Activated T-helper 17 cell treated with anti-CD3 and anti-CD28 coated beads, Interleukin-2, amount 50 U/mL, for 72 hours (primary cell): ENCODE results near the gene SEMA6B. TPM values are rescaled to one million over a fixed set of nuclear protein-coding genes. Genes with fewer than 3 reads are reported as not detected.

Experiments
- ATAC-seq: fragments of 150-1000 bp; cut with Tn5 transposase; replicated peaks from 2 replicates; pipeline ENCODE4 v1.10.0; 2021; ENCODE audit warnings: mild to moderate bottlenecking, moderate library complexity
- H3K27ac Mint-ChIP-seq: one replicate; pipeline ENCODE4 v1.8.0; 2022; ENCODE audit warnings: mixed read lengths
- H3K27me3 Mint-ChIP-seq: one replicate; pipeline ENCODE4 v1.8.0; 2022; ENCODE audit warnings: mixed read lengths
- H3K36me3 Mint-ChIP-seq: one replicate; pipeline ENCODE4 v1.8.0; 2022; ENCODE audit warnings: low read depth, mild to moderate bottlenecking, mixed read lengths
- H3K4me1 Mint-ChIP-seq: one replicate; pipeline ENCODE4 v1.8.0; 2022; ENCODE audit warnings: mixed read lengths
- H3K4me3 Mint-ChIP-seq: one replicate; pipeline ENCODE4 v1.8.0; 2022; ENCODE audit warnings: mild to moderate bottlenecking, mixed read lengths
- H3K9me3 Mint-ChIP-seq: one replicate; pipeline ENCODE4 v1.8.0; 2022; ENCODE audit warnings: mixed read lengths
- total RNA-seq, 2 donors: library from RNA; stranded (reverse); gene quantifications; one replicate each; pipeline ENCODE4 v1.2.3, GENCODE V29; 2022

Gene SEMA6B
- total RNA-seq, 2 donors from 2014 or later = 0.05 TPM; not detected in 1

GRCh38 chr19:4500841-4501591 lies 58.5 kb downstream of the SEMA6B start:
- Mint-ChIP-seq H3K4me3 (no peak overlapping the region), H3K27me3 (no peaks in the 10 kb centered on the region)

GRCh38 chr19:4499855-4500254 lies 59.6 kb downstream of the SEMA6B start:
- Mint-ChIP-seq H3K36me3 (peaks cover 31% of the 10 kb centered on the region), H3K27me3 (no peaks in the 10 kb centered on the region), H3K9me3 (no peaks in the 10 kb centered on the region), H3K4me3 (no peak overlapping the region), H3K4me1 (no peaks in the 10 kb centered on the region), H3K27ac (no peak overlapping the region)
- ATAC-seq = no peak

More at GRCh38 chr19:4500841-4501591, 58.5 kb downstream of the SEMA6B start:
- H3K36me3 Mint-ChIP-seq = peaks cover 23% of the 10 kb centered on the region
- no peaks in the 10 kb centered on the region for H3K9me3 Mint-ChIP-seq
- H3K27ac Mint-ChIP-seq = no peak overlapping the region
- no peak for ATAC-seq
- H3K4me1 Mint-ChIP-seq = no peaks in the 10 kb centered on the region

GRCh38 chr19:4499318-4499717 lies 60.2 kb downstream of the SEMA6B start:
- no peaks in the 10 kb centered on the region for H3K9me3 Mint-ChIP-seq
- no peak for ATAC-seq
- H3K27me3 Mint-ChIP-seq = no peaks in the 10 kb centered on the region
- no peaks in the 10 kb centered on the region for H3K4me1 Mint-ChIP-seq
- H3K4me3 Mint-ChIP-seq = no peak overlapping the region
- H3K36me3 Mint-ChIP-seq = peaks cover 35% of the 10 kb centered on the region
- H3K27ac Mint-ChIP-seq = no peak overlapping the region

GRCh38 chr19:4498694-4499093 lies 60.8 kb downstream of the SEMA6B start:
- no peaks in the 10 kb centered on the region for H3K9me3 Mint-ChIP-seq
- peaks cover 35% of the 10 kb centered on the region for H3K36me3 Mint-ChIP-seq
- H3K27me3 Mint-ChIP-seq = no peaks in the 10 kb centered on the region
- H3K4me3 Mint-ChIP-seq = no peak overlapping the region
- no peak overlapping the region for H3K27ac Mint-ChIP-seq
- no peaks in the 10 kb centered on the region for H3K4me1 Mint-ChIP-seq
- no peak for ATAC-seq

- no peaks in the 10 kb centered on the region for H3K27me3 Mint-ChIP-seq
- no peaks in the 10 kb centered on the region for H3K9me3 Mint-ChIP-seq
- H3K4me1 Mint-ChIP-seq = no peaks in the 10 kb centered on the region
- no peak for ATAC-seq
- peaks cover 35% of the 10 kb centered on the region for H3K36me3 Mint-ChIP-seq
- no peak overlapping the region for H3K4me3 Mint-ChIP-seq
- H3K27ac Mint-ChIP-seq = no peak overlapping the region
Observed at GRCh38 chr19:4497770-4498389, 61.6 kb downstream of the SEMA6B start.

GRCh38 chr19:4496304-4496703 lies 63.2 kb downstream of the SEMA6B start:
- Mint-ChIP-seq H3K27me3 (no peaks in the 10 kb centered on the region), H3K4me3 (no peak overlapping the region), H3K9me3 (no peaks in the 10 kb centered on the region), H3K27ac (no peak overlapping the region), H3K36me3 (peaks cover 35% of the 10 kb centered on the region), H3K4me1 (no peaks in the 10 kb centered on the region)
- ATAC-seq = no peak

- Mint-ChIP-seq H3K27me3 (no peaks in the 10 kb centered on the region), H3K27ac (no peak overlapping the region), H3K9me3 (no peaks in the 10 kb centered on the region), H3K4me3 (no peak overlapping the region), H3K4me1 (no peaks in the 10 kb centered on the region), H3K36me3 (peaks cover 29% of the 10 kb centered on the region)
- no peak for ATAC-seq
Observed at GRCh38 chr19:4495471-4495870, 64.0 kb downstream of the SEMA6B start.

- Mint-ChIP-seq H3K27ac (no peak overlapping the region), H3K9me3 (no peaks in the 10 kb centered on the region), H3K4me1 (no peaks in the 10 kb centered on the region), H3K27me3 (no peaks in the 10 kb centered on the region), H3K4me3 (no peak overlapping the region), H3K36me3 (peaks cover 21% of the 10 kb centered on the region)
- no peak for ATAC-seq
Observed at GRCh38 chr19:4494691-4495064, 64.8 kb downstream of the SEMA6B start.

GRCh38 chr19:4493929-4494690 lies 65.4 kb downstream of the SEMA6B start:
- no peaks in the 10 kb centered on the region for H3K27me3 Mint-ChIP-seq

GRCh38 chr19:4493104-4493928 lies 66.2 kb downstream of the SEMA6B start:
- Mint-ChIP-seq H3K27ac (no peak overlapping the region), H3K27me3 (no peaks in the 10 kb centered on the region), H3K4me3 (no peak overlapping the region), H3K36me3 (peaks cover 15% of the 10 kb centered on the region), H3K4me1 (no peaks in the 10 kb centered on the region), H3K9me3 (no peaks in the 10 kb centered on the region)
- ATAC-seq = no peak

More at GRCh38 chr19:4493929-4494690, 65.4 kb downstream of the SEMA6B start:
- Mint-ChIP-seq H3K36me3 (peaks cover 16% of the 10 kb centered on the region), H3K4me3 (no peak overlapping the region), H3K9me3 (no peaks in the 10 kb centered on the region), H3K27ac (no peak overlapping the region), H3K4me1 (no peaks in the 10 kb centered on the region)
- no peak for ATAC-seq

Other genes starting within 250 kb of the SEMA6B start
- gene STAP2, start 220.9 kb downstream of the SEMA6B start, total RNA-seq = 10 to 100 TPM; 13.3 to 17.4 TPM
- gene MPND, start 216.1 kb downstream of the SEMA6B start, total RNA-seq = 10 to 100 TPM; 15.5 to 19.7 TPM
- gene SH3GL1, start 159.1 kb downstream of the SEMA6B start, total RNA-seq = 10 to 100 TPM; 49.1 to 67.1 TPM
- gene CHAF1A, start 157.0 kb downstream of the SEMA6B start, total RNA-seq = 10 to 100 TPM; 67.9 to 96.7 TPM
- 10 to 100 TPM; 37.4 to 40.1 TPM for gene UBXN6, start 101.9 kb downstream of the SEMA6B start, total RNA-seq
- 10 to 100 TPM; 30.7 to 39.3 TPM for gene HDGFL2, start 87.4 kb downstream of the SEMA6B start, total RNA-seq
- gene PLIN4, start 41.2 kb downstream of the SEMA6B start, total RNA-seq = under 1 TPM in 1 of 2 donors, not detected in 1; 0.05 TPM
- under 1 TPM in 1 of 2 donors, not detected in 1; 0.17 TPM for gene PLIN5, start 24.5 kb downstream of the SEMA6B start, total RNA-seq
- gene LRG1, start 19.6 kb downstream of the SEMA6B start, total RNA-seq = under 1 TPM; 0.53 to 0.93 TPM
- 10 to 100 TPM; 18.0 to 23.6 TPM for gene TNFAIP8L1, start 79.8 kb upstream of the SEMA6B start, total RNA-seq
- 10 to 100 TPM; 47.8 to 79.0 TPM for gene MYDGF, start 110.7 kb upstream of the SEMA6B start, total RNA-seq
- 10 to 100 TPM; 52.3 to 90.9 TPM for gene DPP9, start 164.2 kb upstream of the SEMA6B start, total RNA-seq
- 10 to 100 TPM in 1 of 2 donors, 1 to 10 TPM in 1; 7.1 to 15.4 TPM for gene FEM1A, start 232.1 kb upstream of the SEMA6B start, total RNA-seq